OCI-LY7 (cell line): ENCODE results near the gene LRRC74B. TPM values are rescaled to one million over a fixed set of nuclear protein-coding genes. Genes with fewer than 3 reads are reported as not detected.
"Not testable (repeated sequence)": the region's sequence is repeated elsewhere in the genome, so short reads cannot be mapped to it uniquely, and the experiment has no call there.

Experiments used
- BruUV-seq: library from RNA; stranded (reverse); fragments of 400-500 nt; replicated peaks from 2 replicates; lab custom pipeline; 2021; lab: Mats Ljungman, UMichigan
- CTCF ChIA-PET: fragments of 300-600 bp; sonication (Branson Sonifier 250); formaldehyde crosslinking; loops from one replicate; lab custom pipeline; 2022; ENCODE audit warnings: antibody characterized with exemption; ENCODE audit not compliant: unreplicated experiment; lab: Charles Lee
- POLR2A ChIA-PET: fragments of 300-600 bp; sonication (Branson Sonifier 250); formaldehyde crosslinking; loops from one replicate; lab custom pipeline; 2022; ENCODE audit warnings: antibody characterized with exemption; lab: Charles Lee
- DNase-seq: peaks from one replicate; pipeline ENCODE4 v3.0.0-alpha.2; 2015; ENCODE audit warnings: low spot score
- H2AFZ ChIP-seq: fragments of 200-600 bp; sonication (generic), shearing (Covaris generic); 2 replicates; pipeline ENCODE4 v1.6.1; 2014; ENCODE audit warnings: mild to moderate bottlenecking, antibody characterized with exemption, low read length, moderate library complexity
- H3K27ac ChIP-seq: fragments of 200-600 bp; sonication (generic); 2 replicates; pipeline ENCODE4 v1.5.1; 2014; ENCODE audit warnings: mixed run types, low read depth, mild to moderate bottlenecking, moderate library complexity, low read length, inconsistent platforms; ENCODE audit not compliant: poor library complexity, severe bottlenecking
- H3K36me3 ChIP-seq: fragments of 200-600 bp; sonication (generic); 2 replicates; pipeline ENCODE4 v1.6.1; 2014; ENCODE audit warnings: mild to moderate bottlenecking, antibody characterized with exemption, low read length, moderate library complexity, mixed read lengths; ENCODE audit not compliant: insufficient read depth
- H3K4me1 ChIP-seq: fragments of 200-600 bp; sonication (generic); 2 replicates; pipeline ENCODE4 v1.5.1; 2014; ENCODE audit warnings: mild to moderate bottlenecking, low read length; ENCODE audit not compliant: insufficient read depth, poor library complexity, severe bottlenecking
- H3K4me2 ChIP-seq: fragments of 200-600 bp; sonication (generic); 2 replicates; pipeline ENCODE4 v1.6.1; 2014; ENCODE audit warnings: mild to moderate bottlenecking, low read length
- H3K4me3 ChIP-seq: fragments of 200-600 bp; sonication (generic); 2 replicates; pipeline ENCODE4 v1.5.1; 2014; ENCODE audit warnings: mild to moderate bottlenecking, low read depth, low read length; ENCODE audit not compliant: poor library complexity, severe bottlenecking
- H3K79me2 ChIP-seq: fragments of 200-600 bp; sonication (generic); 2 replicates; pipeline ENCODE4 v1.6.1; 2016; ENCODE audit warnings: low read depth, mild to moderate bottlenecking, low read length, moderate library complexity, mixed read lengths; ENCODE audit not compliant: insufficient read depth
- H3K9me2 ChIP-seq: fragments of 200-600 bp; sonication (generic); 2 replicates; pipeline ENCODE4 v1.6.1; 2016; ENCODE audit warnings: mild to moderate bottlenecking, low read length, mixed read lengths; ENCODE audit not compliant: insufficient read depth
- H3K9me3 ChIP-seq: fragments of 200-600 bp; sonication (generic); 2 replicates; pipeline ENCODE4 v1.6.1; 2014; ENCODE audit warnings: mild to moderate bottlenecking, mixed run types, low read length, mixed read lengths
- H4K20me1 ChIP-seq: fragments of 200-600 bp; sonication (generic); 2 replicates; pipeline ENCODE4 v1.6.1; 2014; ENCODE audit warnings: mild to moderate bottlenecking, antibody characterized with exemption, low read length, moderate library complexity, mixed read lengths; ENCODE audit not compliant: insufficient read depth
- EZH2phosphoT487 ChIP-seq: fragments of 200-600 bp; sonication (generic); IDR thresholded peaks from 2 replicates; pipeline ENCODE4 v1.6.1; 2018; ENCODE audit warnings: low read depth, borderline replicate concordance, mild to moderate bottlenecking, mixed run types, antibody characterized with exemption, low read length, moderate library complexity, mixed read lengths
- intact Hi-C: fragments of 100-400 bp; cut with micrococcal nuclease; formaldehyde crosslinking; loops from one replicate; pipeline ENCODE4 v1.10.0; 2022; ENCODE audit not compliant: unreplicated experiment
- total RNA-seq, 2 experiments: library from RNA; depleted of rRNA in 1 of 2; stranded (reverse); fragments of >200 nt in 1 of 2; shearing (Covaris generic) in 1 of 2; gene quantifications; 2 replicates each; pipeline ENCODE4 v1.2.3, GENCODE V29; 2014 to 2022
- TF ChIP-seq, protein P1 (sequence below): fragments of 200-600 bp; sonication (generic); conservative IDR thresholded peaks from 2 replicates; pipeline ENCODE4 v1.5.1; 2014; ENCODE audit warnings: mild to moderate bottlenecking, antibody characterized with exemption, low read length, moderate library complexity, mixed read lengths

LRRC74B gene
- total RNA-seq, 2 experiments from 2014 or later, result not detected

DNA sequence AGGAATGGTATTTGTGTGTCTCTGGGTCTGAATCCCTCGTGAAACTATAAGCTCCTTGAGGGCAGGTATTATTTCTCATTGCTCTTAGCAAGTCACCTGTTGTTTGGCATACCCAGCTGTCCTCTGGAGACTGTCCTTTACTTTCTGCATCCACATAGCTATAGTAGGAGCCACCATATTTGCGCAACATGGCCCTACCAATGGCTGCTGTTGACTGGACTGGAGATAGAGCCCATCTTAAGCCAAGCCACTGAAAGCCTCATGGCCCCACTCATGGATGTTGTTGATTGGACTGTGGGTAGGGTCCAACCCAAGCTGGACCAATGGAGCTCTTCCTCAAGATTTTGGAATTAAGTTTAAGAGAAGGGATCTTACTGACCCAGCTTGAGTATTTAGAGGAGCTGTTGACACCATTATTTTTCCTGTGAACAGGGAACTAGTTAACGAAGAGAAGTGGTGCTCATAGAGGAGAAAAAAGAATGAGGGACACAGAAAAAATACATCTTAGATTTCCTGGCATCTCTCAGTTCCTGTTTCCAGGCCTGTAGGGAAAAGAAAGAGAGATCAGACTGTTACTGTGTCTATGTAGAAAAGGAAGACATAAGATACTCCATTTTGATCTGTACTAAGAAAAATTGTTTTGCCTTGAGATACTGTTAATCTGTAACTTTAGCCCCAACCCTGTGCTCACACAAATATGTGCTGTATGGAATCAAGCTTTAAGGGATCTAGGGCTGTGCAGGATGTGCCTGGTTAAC is 47.2 kb downstream of the LRRC74B start:
- Histone ChIP-seq H2AFZ (no peak overlapping the region), H3K9me3 (no peaks in the 10 kb centered on the region), H3K27ac (no peak overlapping the region), H3K4me1 (no peaks in the 10 kb centered on the region), H3K36me3 (no peaks in the 10 kb centered on the region), H3K79me2 (no peaks in the 10 kb centered on the region), H4K20me1 (no peaks in the 10 kb centered on the region), H3K9me2 (no peaks in the 10 kb centered on the region), H3K4me2 (no peak overlapping the region), H3K4me3 (no peak overlapping the region)
- ChIA-PET POLR2A (no interaction called here), CTCF (no interaction called here)
- TF ChIP-seq, protein P1, sequence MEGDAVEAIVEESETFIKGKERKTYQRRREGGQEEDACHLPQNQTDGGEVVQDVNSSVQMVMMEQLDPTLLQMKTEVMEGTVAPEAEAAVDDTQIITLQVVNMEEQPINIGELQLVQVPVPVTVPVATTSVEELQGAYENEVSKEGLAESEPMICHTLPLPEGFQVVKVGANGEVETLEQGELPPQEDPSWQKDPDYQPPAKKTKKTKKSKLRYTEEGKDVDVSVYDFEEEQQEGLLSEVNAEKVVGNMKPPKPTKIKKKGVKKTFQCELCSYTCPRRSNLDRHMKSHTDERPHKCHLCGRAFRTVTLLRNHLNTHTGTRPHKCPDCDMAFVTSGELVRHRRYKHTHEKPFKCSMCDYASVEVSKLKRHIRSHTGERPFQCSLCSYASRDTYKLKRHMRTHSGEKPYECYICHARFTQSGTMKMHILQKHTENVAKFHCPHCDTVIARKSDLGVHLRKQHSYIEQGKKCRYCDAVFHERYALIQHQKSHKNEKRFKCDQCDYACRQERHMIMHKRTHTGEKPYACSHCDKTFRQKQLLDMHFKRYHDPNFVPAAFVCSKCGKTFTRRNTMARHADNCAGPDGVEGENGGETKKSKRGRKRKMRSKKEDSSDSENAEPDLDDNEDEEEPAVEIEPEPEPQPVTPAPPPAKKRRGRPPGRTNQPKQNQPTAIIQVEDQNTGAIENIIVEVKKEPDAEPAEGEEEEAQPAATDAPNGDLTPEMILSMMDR, result no peak
- TF ChIP-seq EZH2phosphoT487, result no peak
- no TSS peak for BruUV-seq
- no peak for DNase-seq
- intact Hi-C loops, result loop anchor here (10.0 kb wide), 1 partner anchor 68 kb away; no protein-coding TSS in a partner anchor

DNA sequence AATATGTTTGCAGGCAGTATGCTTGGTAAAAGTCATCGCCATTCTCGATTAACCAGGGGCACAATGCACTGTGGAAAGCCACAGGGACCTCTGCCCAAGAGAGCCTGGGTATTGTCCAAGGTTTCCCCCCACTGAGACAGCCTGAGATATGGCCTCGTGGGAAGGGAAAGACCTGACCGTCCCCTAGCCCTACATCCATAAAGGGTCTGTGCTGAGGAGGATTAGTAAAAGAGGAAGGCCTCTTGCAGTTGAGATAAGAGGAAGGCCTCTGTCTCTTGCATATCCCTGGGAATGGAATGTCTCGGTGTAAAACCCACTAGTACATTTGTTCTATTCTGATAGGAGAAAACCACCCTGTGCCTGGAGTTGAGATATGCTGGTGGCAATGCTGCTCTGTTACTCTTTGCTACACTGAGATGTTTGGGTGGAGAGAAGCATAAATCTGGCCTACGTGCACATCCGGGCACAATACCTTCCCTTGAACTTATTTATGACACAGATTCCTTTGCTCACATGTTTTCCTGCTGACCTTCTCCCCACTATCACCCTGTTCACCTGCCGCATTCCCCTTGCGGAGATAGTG is 47.9 kb downstream of the LRRC74B start:
- BruUV-seq, H3K79me2 ChIP-seq, H4K20me1 ChIP-seq, H3K9me2 ChIP-seq, H3K4me1 ChIP-seq, DNase-seq, H2AFZ ChIP-seq, H3K9me3 ChIP-seq, CTCF ChIA-PET, H3K27ac ChIP-seq, H3K4me2 ChIP-seq, POLR2A ChIA-PET, H3K4me3 ChIP-seq, H3K36me3 ChIP-seq: not testable (repeated sequence)
- intact Hi-C loops, result loop anchor here (10.0 kb wide), 1 partner anchor 69 kb away; no protein-coding TSS in a partner anchor

DNA sequence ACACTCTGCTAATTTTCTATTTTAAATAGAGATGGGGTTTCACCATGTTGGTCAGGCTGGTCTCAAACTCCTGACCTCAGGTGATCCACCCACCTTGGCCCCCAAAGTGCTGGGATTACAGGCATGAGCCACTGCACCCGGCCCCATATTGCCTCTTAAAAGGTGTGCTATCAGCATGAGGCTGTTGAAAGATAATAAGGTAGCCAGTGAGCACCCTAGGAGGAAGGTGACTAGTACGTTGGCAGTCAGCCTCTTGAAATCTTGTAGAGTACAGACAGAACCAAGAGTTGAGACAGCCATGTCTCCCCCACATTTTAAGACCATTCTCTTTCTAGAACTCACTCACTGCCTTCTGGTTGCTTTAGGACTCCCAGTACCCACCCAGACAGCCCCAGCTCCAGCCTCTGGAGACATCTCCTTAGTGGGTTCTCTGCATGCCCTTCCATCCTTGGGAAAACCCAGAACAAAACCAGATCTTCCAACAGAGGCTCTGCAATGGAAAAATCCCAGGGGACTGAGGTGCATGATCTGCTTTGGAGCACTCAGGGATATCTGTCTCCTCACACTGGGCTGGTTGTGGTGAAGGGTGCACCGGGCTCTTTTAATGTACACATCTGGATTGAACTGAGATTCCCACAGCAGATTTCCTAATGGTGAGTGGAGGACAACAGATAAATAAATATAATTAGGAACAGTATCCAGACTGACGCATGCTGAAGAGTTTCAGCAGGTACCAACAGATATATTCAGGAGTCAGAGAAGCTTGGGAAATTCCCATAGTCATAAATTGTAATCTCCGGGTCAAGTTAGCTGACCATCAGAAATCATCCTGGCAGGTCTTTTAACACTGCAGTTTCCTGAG is 49.4 kb downstream of the LRRC74B start:
- no peak for DNase-seq
- no peak overlapping the region for H3K27ac ChIP-seq
- CTCF ChIA-PET, result no interaction called here
- H3K9me2 ChIP-seq, result no peaks in the 10 kb centered on the region
- H3K36me3 ChIP-seq, result no peaks in the 10 kb centered on the region
- no peak overlapping the region for H3K4me2 ChIP-seq
- H3K4me3 ChIP-seq, result no peak overlapping the region
- no peak for TF ChIP-seq EZH2phosphoT487
- TF ChIP-seq, protein P1, result no peak
- POLR2A ChIA-PET, result no interaction called here
- no peaks in the 10 kb centered on the region for H3K4me1 ChIP-seq
- H3K9me3 ChIP-seq, result no peaks in the 10 kb centered on the region
- BruUV-seq, result no TSS peak
- intact Hi-C loops, result loop anchor here (10.0 kb wide), 1 partner anchor 70 kb away; no protein-coding TSS in a partner anchor
- no peaks in the 10 kb centered on the region for H3K79me2 ChIP-seq
- H2AFZ ChIP-seq, result no peak overlapping the region
- no peaks in the 10 kb centered on the region for H4K20me1 ChIP-seq
